OCI-LY7 (cell line): ENCODE results near the gene DYNC1I1.

Source experiments
- EZH2phosphoT487 ChIP-seq: fragments of 200-600 bp; sonication (generic); IDR thresholded peaks from 2 replicates; pipeline ENCODE4 v1.6.1; 2018; ENCODE audit warnings: low read depth, borderline replicate concordance, mild to moderate bottlenecking, mixed run types, antibody characterized with exemption, low read length, moderate library complexity, mixed read lengths
- TF ChIP-seq, protein P1 (sequence below): fragments of 200-600 bp; sonication (generic); conservative IDR thresholded peaks from 2 replicates; pipeline ENCODE4 v1.5.1; 2014; ENCODE audit warnings: mild to moderate bottlenecking, antibody characterized with exemption, low read length, moderate library complexity, mixed read lengths

- TF ChIP-seq, protein P1, sequence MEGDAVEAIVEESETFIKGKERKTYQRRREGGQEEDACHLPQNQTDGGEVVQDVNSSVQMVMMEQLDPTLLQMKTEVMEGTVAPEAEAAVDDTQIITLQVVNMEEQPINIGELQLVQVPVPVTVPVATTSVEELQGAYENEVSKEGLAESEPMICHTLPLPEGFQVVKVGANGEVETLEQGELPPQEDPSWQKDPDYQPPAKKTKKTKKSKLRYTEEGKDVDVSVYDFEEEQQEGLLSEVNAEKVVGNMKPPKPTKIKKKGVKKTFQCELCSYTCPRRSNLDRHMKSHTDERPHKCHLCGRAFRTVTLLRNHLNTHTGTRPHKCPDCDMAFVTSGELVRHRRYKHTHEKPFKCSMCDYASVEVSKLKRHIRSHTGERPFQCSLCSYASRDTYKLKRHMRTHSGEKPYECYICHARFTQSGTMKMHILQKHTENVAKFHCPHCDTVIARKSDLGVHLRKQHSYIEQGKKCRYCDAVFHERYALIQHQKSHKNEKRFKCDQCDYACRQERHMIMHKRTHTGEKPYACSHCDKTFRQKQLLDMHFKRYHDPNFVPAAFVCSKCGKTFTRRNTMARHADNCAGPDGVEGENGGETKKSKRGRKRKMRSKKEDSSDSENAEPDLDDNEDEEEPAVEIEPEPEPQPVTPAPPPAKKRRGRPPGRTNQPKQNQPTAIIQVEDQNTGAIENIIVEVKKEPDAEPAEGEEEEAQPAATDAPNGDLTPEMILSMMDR: no peak
- no peak for TF ChIP-seq EZH2phosphoT487
Observed at GRCh38 chr7:95925236-95925635, 152.9 kb downstream of the DYNC1I1 start.
